HG02970 (cell line): ENCODE results near the gene TBC1D3E.
"Not testable (repeated sequence)": the region's sequence is repeated elsewhere in the genome, so short reads cannot be mapped to it uniquely, and the experiment has no call there.

Experiments
- ATAC-seq: cut with Tn5 transposase; IDR thresholded peaks from one replicate; pipeline ENCODE4 v1.9.1; 2021; ENCODE audit warnings: mild to moderate bottlenecking, moderate library complexity, moderate number of reproducible peaks; ENCODE audit not compliant: unreplicated experiment, low FRiP score

Gene TBC1D3E

GRCh38 chr17:38127651-38128050, at the start of gene TBC1D3E:
Gene TBC1D3E (plus strand): TSS chr17:38127951. CDS start chr17:38129496, 1,545 bp downstream.
- ATAC-seq = not testable (repeated sequence)

GRCh38 chr17:38087344-38087743, 40.4 kb upstream of the TBC1D3E start:
- ATAC-seq = not testable (repeated sequence)

GRCh38 chr17:38088120-38088519, 39.6 kb upstream of the TBC1D3E start:
- not testable (repeated sequence) for ATAC-seq

- not testable (repeated sequence) for ATAC-seq
Observed at GRCh38 chr17:38094059-38094694, 33.6 kb upstream of the TBC1D3E start.

- ATAC-seq = not testable (repeated sequence)
Observed at GRCh38 chr17:38099262-38099661, 28.5 kb upstream of the TBC1D3E start.

- ATAC-seq = not testable (repeated sequence)
Observed at GRCh38 chr17:38119829-38120228, 7.9 kb upstream of the TBC1D3E start.

GRCh38 chr17:38134860-38135259, 7.1 kb downstream of the TBC1D3E start:
- not testable (repeated sequence) for ATAC-seq
